GM10248 (cell line): ENCODE measurements around the gene SOWAHB.

Experiments
- CTCF ChIA-PET: fragments of 300-600 bp; sonication (Branson Sonifier 250); formaldehyde crosslinking; extraction: SDS; loops from one replicate; lab custom pipeline; 2021; ENCODE audit warnings: antibody characterized with exemption; lab: Yijun Ruan, JAX
- POLR2A ChIA-PET: fragments of 350-650 bp; sonication (Branson Sonifier 250); formaldehyde crosslinking; extraction: SDS; loops from one replicate; lab custom pipeline; 2020; ENCODE audit warnings: antibody characterized with exemption; lab: Yijun Ruan, JAX
- DNase-seq: peaks from one replicate; pipeline ENCODE4 v3.0.0; 2012; ENCODE audit errors: extremely low spot score
- TF ChIP-seq, protein P1 (sequence below): IDR thresholded peaks from 2 replicates; pipeline ENCODE4 v1.5.1; 2012; ENCODE audit warnings: mild to moderate bottlenecking, low read depth; ENCODE audit errors: extremely low read depth, missing control alignments, control extremely low read depth

The SOWAHB gene

DNA sequence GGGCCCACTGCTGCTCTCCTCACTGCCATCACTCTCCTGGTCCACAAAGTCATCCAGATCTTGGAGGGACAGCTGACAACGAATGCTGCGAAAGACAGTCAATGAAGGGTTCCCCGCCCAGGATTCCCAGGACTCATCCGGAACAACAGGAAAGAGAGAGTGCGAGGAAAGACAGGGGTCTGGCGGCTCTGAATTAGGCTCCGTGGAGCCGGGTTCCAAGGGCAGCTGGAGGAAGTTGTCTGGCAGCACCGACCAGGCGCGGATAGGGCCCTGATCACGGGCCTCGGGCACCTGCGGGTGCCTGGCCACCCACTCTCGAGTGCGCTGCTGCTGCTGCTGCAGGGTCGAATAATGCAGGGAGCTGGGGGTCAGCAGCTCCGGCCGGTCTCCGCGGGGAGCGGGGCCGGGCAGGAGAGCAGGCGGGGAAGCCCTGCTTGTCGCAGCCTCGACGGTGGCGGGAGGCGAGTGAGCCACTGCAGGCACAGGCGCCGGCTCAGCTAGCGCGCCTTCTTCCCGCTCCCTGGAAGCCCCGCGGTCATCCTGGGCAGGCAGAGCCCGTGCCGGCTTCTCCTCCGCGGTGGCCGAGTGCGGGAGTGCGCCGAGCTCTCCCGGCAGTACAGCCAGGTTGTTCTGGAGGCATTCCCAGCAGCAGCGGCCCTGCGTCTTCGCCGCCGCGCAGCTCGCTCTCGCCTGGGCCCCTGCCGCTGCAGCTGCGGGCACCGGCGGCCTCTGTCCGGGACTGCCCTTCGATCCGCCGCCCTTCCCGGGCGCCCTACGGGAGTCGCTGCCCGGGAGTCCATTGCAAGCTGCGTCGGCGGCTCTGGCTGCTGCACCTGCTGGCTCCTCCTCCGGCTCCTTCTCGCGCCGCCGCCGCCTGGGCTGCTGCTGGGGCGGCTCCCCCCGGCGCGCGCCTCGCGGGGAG lies 1.1 kb downstream of the SOWAHB start:
- CTCF ChIA-PET = interaction anchor here (0.8 to 2.1 kb wide), 6 partner anchors 9 to 146 kb away, joined by 3 to 6 read pairs (median 4); no protein-coding TSS in a partner anchor
- DNase-seq = peak; percentile 33

DNA sequence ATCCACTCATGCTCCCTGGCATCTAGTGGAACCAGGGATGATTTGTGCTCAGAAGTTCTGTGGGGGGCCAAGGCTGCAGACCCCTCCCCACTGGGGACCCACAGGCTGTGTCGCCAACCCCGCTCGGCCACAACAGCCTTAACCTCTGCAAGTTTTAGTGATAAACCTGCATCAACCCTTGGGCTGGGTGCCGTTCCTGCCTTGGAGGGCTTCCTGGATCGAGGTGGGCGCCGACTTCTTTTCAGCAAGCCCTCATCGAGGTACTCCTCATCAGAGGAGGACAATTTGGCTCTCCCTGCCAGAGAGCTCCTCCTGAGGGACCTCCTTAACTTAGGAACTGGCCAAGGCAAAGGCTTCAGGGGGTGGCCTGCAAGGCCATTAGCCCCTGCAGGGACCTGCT lies 1.9 kb downstream of the SOWAHB start:
- ChIA-PET POLR2A (no interaction called here), CTCF (interaction anchor here (0.8 to 2.1 kb wide), 6 partner anchors 8 to 147 kb away, joined by 3 to 6 read pairs (median 3); no protein-coding TSS in a partner anchor)
- TF ChIP-seq, protein P1, sequence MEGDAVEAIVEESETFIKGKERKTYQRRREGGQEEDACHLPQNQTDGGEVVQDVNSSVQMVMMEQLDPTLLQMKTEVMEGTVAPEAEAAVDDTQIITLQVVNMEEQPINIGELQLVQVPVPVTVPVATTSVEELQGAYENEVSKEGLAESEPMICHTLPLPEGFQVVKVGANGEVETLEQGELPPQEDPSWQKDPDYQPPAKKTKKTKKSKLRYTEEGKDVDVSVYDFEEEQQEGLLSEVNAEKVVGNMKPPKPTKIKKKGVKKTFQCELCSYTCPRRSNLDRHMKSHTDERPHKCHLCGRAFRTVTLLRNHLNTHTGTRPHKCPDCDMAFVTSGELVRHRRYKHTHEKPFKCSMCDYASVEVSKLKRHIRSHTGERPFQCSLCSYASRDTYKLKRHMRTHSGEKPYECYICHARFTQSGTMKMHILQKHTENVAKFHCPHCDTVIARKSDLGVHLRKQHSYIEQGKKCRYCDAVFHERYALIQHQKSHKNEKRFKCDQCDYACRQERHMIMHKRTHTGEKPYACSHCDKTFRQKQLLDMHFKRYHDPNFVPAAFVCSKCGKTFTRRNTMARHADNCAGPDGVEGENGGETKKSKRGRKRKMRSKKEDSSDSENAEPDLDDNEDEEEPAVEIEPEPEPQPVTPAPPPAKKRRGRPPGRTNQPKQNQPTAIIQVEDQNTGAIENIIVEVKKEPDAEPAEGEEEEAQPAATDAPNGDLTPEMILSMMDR = no peak

More for the DNA sequence above, 1.1 kb downstream of the SOWAHB start:
- POLR2A ChIA-PET = interaction anchor here (1.0 kb wide), 1 partner anchor 53 kb away, joined by 4 read pairs; the partner anchor contains the start of gene SEPTIN11
- TF ChIP-seq, protein P1 = no peak

DNA sequence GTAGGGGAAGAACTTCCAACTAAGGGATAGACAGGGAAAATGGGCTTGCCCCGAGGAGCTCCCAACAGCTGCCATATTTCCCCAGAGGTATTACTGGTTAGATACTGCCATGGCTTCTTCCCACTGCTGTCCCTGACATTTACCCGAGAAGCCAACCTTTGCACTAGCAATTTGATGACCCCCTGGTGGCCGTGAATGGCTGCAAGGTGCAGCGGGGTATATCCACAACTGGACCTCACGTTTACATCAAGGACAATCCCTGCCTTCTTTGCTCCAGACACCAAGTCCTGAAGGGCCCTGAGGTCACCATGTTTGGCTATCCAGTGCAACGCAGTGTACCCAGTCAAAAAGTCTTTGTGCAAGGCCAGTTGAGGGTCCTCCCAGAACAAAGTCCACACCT lies 2.3 kb downstream of the SOWAHB start:
- CTCF ChIA-PET = interaction anchor here (0.6 to 2.1 kb wide), 5 partner anchors 9 to 716 kb away, joined by 3 to 6 read pairs (median 3); no protein-coding TSS in a partner anchor
- DNase-seq = no peak
- POLR2A ChIA-PET = no interaction called here
- TF ChIP-seq, protein P1 = no peak

More for the DNA sequence above, 1.9 kb downstream of the SOWAHB start:
- DNase-seq = no peak

DNA sequence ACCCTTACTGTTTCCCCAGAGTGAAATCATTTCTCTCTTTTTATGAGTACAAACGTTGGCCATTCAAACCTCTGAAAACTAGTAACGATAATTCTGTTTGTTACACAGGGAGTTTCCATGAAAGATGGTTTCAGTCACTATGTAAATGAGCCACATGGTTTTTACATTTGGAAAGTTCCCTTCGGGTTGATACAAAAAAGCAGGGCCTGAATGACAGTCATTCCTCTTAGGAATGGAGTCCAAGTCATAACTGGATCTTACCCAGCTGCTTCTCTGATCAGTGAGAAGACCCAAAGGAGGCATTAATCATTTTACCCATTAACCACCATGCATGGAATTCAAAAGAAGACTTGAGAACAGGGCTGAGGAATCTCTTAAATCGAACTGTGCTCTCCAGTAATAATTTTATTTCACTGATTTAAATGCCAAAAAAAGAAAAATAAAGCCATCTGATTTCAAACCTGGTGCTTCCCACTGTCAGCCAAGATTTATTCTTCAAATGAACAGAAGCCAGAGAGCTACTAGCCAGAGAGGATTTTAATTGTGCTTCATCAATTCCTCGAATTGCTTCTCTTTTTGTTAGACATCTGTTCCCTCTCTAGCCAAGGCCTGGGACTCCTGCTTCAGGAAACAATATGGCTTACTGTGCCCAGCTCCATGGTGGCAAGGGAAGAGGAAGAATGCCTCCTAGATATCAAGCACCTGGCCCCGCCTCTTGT lies 3.2 kb downstream of the SOWAHB start:
- TF ChIP-seq, protein P1 = no peak
- CTCF ChIA-PET = interaction anchor here (0.6 to 1.7 kb wide), 4 partner anchors 10 to 715 kb away, joined by 3 read pairs; no protein-coding TSS in a partner anchor
- no peak for DNase-seq
- POLR2A ChIA-PET = no interaction called here

DNA sequence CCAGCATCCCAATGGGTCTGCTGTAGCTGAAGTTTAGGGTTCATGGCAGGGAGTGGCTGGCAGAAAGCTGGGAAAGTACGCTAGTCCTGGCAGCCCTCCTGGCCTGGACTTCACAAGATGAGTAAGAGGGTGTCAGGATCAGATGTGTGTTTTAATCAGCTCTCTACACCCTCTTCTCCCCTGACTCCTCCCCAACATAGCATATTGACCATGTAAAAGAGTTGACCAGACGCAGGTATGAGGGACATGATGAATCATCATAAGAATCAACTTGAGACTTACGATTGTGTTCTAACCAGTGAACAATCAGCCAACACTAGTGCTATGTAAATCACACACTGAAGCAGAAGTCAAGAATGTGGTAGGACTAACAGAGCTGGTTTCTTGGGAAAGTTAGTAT lies 5.3 kb downstream of the SOWAHB start:
- CTCF ChIA-PET = interaction anchor here (0.6 to 1.4 kb wide), 3 partner anchors 11 to 21 kb away, joined by 3 read pairs; no protein-coding TSS in a partner anchor

More for the DNA sequence above, 5.3 kb downstream of the SOWAHB start:
- TF ChIP-seq, protein P1 = no peak
- POLR2A ChIA-PET = no interaction called here
- DNase-seq = no peak
